HG03439 (cell line): ENCODE results near the gene CCR2.
"Not testable (repeated sequence)": the region's sequence is repeated elsewhere in the genome, so short reads cannot be mapped to it uniquely, and the experiment has no call there.

Source experiments
- ATAC-seq: cut with Tn5 transposase; IDR thresholded peaks from one replicate; pipeline ENCODE4 v1.9.1; 2021; ENCODE audit warnings: mild to moderate bottlenecking, moderate library complexity; ENCODE audit not compliant: unreplicated experiment

The CCR2 gene

GRCh38 chr3:46375814-46376213, 21.9 kb downstream of the CCR2 start:
- no peak for ATAC-seq

GRCh38 chr3:46378426-46378942, 24.6 kb downstream of the CCR2 start:
- ATAC-seq: no peak

GRCh38 chr3:46380471-46381221, 26.7 kb downstream of the CCR2 start:
- ATAC-seq: no peak

- no peak for ATAC-seq
These were observed 27.7 kb downstream of the CCR2 start for GRCh38 chr3:46381625-46382024.

- no peak for ATAC-seq
These were observed 29.5 kb downstream of the CCR2 start for GRCh38 chr3:46383211-46383950.

GRCh38 chr3:46383951-46384330, 30.0 kb downstream of the CCR2 start:
- no peak for ATAC-seq

- no peak for ATAC-seq
These were observed 32.3 kb downstream of the CCR2 start for GRCh38 chr3:46386205-46386604.

GRCh38 chr3:46388847-46389246, 34.9 kb downstream of the CCR2 start:
- ATAC-seq: not testable (repeated sequence)

- ATAC-seq: no peak
These were observed 35.4 kb downstream of the CCR2 start for GRCh38 chr3:46389306-46389705.

- ATAC-seq: not testable (repeated sequence)
These were observed 37.6 kb downstream of the CCR2 start for GRCh38 chr3:46391526-46391925.

- no peak for ATAC-seq
These were observed 39.1 kb downstream of the CCR2 start for GRCh38 chr3:46393011-46393410.

GRCh38 chr3:46393554-46394434, 39.9 kb downstream of the CCR2 start:
- ATAC-seq: no peak

- no peak for ATAC-seq
These were observed 41.3 kb downstream of the CCR2 start for GRCh38 chr3:46395210-46395661.

- ATAC-seq: no peak
These were observed 42.0 kb downstream of the CCR2 start for GRCh38 chr3:46395766-46396530.

- no peak for ATAC-seq
These were observed 43.2 kb downstream of the CCR2 start for GRCh38 chr3:46397111-46397510.

- ATAC-seq: no peak
These were observed 44.5 kb downstream of the CCR2 start for GRCh38 chr3:46398186-46398955.

GRCh38 chr3:46399098-46399497, 45.2 kb downstream of the CCR2 start:
- ATAC-seq: no peak

- ATAC-seq: no peak
These were observed 45.6 kb downstream of the CCR2 start for GRCh38 chr3:46399557-46399956.

- ATAC-seq: no peak
These were observed 46.3 kb downstream of the CCR2 start for GRCh38 chr3:46400000-46400734.
